Fibroblast of peridontal ligament (primary cell): ENCODE results near the gene RNF141.

ENCODE experiments used
- DNase-seq: peaks from one replicate; pipeline ENCODE4 v3.0.0-alpha.2; 2010; ENCODE audit errors: extremely low read depth

RNF141 gene

DNA sequence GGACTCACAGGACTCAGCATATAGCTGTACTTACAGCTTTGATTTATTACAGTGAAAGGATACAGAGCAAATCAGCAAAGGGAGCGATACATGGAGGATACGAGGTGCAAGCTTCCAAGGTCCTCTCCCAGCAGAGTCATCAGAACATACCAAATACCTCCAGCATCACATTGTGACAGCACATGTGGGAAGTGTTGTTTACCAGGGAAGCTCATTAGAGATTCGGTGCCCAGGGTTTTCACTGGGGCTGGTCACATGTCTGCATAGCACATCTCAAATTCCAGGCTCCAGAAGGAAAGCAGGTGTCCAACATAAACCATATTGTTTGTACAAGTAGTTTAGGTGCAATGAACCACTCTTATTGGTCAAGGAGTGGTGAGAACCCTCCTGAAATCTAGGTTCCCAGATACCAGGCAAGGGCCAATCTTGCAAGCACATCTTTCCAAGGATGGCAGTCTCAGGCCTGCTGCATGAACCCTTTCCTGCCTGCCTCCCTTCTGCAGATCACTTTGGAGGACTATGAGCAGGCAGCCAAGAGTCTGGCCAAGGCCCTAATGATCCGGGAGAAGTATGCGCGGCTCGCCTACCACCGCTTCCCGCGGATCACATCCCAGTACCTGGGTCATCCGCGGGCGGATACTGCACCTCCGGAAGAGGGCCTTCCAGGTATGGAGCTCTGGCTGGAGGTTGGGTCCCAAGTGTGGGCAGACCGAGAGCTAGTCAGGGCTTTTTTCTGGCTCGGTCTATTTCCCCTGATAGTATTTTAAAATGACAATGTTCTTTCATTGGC, 59.2 kb downstream of the RNF141 start:
- no peak for DNase-seq

DNA sequence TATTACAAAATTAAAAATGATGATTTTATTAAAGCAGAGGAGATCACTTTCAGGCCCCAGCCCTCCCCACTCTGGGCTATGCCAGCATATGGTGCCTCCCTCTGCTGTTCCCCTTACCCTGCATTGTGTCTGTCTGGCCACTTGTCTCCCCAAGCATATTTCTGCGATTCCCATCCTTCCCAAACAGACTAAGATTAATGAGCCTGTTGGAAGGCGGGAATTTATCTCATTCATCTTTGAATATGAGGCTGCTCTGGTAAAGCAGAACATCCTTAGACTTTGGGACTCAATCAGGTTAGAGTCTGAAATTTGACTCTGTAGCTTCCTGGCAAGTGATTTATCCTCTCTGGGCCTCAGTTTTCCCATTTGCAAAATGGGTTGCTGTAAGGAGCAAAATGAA, 60.2 kb downstream of the RNF141 start:
- DNase-seq: no peak

DNA sequence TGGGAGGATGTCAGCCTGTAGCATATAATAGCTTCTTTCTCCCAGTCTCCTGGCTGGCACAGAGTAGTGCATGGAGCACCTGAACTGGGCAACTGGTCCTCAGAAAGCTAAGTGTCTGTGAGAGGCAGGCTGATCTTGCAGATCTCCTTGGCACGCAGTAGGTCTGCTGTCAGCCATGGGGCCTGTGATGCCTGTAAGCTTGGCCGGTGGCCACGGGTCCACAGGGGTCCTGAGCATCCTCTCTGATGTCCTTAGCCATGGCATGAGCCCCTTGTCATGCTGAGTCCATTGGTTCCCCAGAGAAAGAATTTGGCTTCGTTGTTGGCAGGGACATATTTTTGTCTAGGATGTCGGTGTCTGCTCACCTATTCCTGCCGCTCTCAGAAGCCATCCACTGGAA, 61.0 kb downstream of the RNF141 start:
- no peak for DNase-seq

DNA sequence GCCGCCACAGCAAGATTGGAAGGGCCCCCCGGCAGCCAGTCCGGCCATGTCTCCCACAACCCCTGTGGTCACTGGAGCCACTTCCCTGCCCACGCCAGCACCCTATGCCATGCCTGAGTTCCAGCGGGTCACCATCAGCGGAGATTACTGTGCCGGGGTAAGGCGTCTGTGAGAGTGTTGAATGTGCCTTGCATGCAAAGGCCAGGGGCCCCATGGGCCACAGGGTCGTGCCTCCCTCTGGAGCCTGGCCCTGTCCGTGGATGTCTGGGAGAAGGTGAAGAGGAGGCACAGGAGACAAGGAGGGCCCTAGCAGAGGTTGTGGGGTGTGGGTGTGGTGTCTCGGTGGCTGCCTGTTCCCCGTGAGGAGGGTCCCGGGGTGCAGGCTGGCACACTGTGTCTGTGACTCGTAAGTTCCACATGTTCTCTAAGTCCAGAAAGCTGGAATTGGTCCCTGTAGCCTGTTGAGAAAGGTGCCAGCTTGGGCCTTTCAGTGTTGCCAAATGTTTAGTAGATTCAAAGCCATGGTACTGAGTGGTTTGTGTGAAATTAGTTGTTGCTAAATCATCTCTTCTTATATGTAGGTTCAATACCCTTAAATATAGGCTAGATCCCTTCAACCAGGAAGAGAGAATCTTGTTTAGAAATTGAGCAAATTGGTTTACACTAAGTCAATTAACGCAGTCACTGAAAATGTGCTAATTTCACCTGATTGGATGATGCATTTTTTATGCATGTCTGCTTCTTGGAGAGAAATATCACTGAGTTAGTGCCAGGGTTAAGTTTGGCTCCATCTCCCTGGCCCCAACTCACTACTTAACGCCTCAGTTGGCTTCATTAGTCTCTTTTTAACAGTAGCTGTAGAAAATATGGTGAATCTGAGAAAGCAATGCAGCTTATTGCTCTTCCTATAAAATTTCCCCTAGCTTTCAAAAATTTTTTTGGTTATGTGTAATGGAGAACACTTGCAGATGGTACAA, 62.1 kb downstream of the RNF141 start:
- no peak for DNase-seq

DNA sequence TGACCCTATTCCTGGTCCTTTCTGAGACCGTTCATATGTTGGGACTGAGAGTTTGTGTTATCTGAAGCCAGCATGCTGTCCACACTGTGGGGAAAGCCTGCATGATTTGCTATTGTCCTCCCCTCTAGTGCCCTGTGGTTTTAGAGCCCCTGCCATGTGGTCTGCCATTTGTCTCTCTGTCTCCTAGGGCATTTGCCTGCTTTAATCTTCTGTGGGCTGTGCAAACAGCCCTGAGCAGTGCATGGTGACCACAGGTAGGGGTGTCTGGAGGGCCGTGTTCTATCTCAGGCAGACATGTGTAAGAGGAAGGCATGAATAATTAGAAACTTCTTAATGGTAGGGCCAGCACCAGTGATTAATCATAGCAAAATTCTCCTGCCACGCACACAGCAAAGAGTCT, 62.9 kb downstream of the RNF141 start:
- DNase-seq: no peak

DNA sequence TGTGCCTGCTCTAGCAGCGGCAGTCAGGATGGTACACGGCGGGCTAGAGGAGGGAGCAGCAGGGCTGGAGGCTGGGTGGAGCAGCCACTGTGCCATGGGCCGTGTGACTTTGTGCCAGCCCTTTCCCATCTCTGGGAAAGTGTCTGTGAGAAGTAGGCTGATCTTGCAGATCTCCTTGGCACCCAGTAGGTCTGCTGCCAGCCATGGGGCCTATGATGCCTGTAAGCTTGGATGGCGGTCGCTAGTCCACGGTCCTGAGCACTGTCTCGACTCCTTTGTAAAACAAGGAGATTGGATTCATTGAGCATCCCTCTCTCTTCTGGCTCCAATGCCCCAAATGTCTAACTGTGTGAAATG, 63.3 kb downstream of the RNF141 start:
- no peak for DNase-seq

DNA sequence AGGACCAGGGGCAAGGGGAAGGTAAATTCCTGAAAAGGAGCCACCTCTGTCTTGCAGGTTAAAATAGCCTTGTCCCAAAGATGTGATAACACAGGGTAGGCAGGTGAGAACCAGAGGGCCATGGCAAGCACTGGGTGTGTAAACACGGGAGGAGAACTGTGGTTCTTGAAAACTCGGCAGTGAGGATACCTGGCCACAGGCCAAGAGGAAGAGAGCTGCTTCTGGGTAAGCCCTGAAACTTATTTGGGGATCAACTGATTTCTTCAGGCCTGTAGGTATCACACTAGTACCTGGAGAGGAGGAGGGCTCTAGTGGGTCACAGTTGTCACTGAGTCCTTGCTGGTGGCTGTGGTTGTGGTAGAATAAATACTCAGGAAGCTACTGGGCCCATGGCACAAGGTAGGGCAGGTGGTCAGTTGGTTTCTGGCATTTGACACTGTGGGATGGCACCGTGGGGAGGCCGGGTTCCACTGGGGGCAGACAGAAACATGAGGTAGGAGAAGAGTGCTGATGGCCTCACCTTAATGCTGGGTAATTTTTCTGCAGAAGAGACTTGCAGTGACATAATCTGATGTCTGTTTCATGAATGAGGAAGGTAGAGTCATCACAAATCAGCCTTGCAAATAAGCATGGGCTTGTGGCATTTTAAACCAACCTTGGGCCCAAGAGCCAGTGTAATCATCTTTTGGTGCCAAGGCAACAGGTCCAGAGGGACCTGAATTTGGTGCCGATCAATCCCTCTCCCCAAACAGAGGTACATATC, 63.9 kb downstream of the RNF141 start:
- no peak for DNase-seq

DNA sequence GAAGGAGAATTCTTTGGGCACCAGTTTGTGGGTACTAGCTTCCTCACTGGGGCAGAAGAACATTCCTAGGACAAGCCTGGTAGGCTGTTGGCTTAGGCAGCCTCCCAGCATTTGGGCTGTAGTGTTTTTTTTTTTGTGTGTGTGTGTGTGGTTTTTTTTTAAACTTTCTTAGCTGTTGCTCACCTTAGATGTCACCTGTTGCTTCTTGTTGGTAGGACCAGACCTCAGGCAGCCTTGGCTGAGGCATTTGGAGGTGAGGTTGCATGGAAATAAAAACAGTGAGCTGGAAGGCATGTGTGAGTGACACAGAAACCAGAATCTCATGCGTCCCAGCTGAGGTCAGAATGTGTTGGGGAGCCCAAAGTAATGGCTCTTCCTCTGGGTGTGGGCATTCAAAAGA, 64.6 kb downstream of the RNF141 start:
- DNase-seq: no peak

DNA sequence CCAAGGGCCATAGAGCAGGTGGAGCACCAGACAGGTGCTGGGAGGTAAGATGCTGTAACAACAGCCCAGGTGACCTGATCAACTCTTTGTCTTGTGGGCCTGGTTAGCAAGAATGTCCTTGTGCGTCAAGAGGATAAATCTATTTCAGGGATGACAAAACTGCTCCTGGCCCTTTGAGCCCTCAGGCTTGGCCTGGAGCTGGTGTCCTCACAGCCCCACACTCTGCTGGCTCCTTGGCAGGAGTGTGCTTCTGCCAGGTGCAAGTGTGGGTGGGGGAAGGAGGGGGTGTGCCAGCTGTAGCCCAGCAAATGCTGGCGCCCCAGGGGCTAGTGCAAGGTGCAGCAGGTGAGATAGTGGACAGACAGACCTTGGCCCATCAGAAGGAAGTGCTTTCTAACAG, 66.4 kb downstream of the RNF141 start:
- no peak for DNase-seq

DNA sequence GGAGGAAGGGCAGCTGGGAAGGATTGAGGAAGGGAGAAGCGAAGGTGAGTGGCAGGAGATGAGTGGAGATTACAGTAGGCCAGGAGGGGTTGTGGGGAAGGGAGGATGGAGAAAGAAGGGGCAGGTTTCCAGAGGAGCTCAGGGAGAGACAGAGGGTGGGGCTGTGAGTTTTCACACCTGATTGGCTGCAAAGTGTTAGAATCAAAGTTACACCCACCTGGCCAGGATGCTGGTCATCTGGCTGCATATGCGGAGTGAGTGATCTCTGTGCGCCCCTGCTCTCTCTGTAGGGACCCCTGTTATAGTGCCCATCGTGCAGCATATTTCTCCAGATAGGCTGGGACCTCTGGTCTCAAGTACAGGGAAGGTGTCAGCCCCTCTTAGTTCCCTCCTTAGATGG, 67.6 kb downstream of the RNF141 start:
- DNase-seq: no peak

DNA sequence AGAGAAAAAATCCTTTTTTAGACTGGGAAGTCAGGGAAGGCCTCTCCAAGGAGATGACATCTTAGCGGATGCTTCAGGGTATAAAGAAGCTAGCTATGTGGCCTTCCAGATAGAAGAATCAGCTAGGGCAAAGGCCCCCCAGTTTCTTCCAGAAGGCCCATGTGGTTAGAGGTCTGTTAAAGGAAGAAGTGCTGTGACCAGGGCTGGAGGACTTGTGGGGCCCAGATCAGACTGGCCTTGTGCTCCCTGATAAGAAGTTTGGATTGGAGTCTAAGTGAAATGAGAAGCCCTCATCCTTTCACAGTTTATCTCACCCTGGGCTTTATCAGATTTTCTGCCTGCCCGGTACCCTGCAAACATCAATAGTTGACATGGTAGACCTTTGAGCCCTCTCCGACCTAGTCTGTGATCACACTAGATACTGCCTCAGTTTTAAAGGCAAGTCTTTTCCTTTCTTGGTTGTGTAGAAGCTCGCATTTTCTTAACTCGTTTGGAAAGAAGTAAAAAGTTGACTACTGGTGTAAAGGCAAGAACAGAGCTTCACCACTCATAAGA, 78.2 kb downstream of the RNF141 start:
- DNase-seq: no peak
